Neutrophil (primary cell): Measurements from ENCODE around the gene GDA.
"Not testable (repeated sequence)": the region's sequence is repeated elsewhere in the genome, so short reads cannot be mapped to it uniquely, and the experiment has no call there.

Experiments
- H3K27ac ChIP-seq: fragments of 200-600 bp; sonication (generic); 2 replicates; pipeline ENCODE4 v1.5.1; 2016; ENCODE audit warnings: mild to moderate bottlenecking, moderate library complexity
- H3K27me3 ChIP-seq: fragments of 200-600 bp; sonication (generic); 2 replicates; pipeline ENCODE4 v1.6.0; 2016; ENCODE audit warnings: mild to moderate bottlenecking
- H3K36me3 ChIP-seq: fragments of 200-600 bp; sonication (generic); 2 replicates; pipeline ENCODE4 v1.5.1; 2017
- H3K4me1 ChIP-seq, 2 experiments: fragments of 200-600 bp in 1 of 2; sonication (generic) in 1 of 2; 1 replicate in 1 of 2; 2 replicates in 1 of 2; pipeline versions ENCODE4 v1.5.1 to v1.6.1; 2013 to 2016; ENCODE audit warnings: low read depth in 1 of 2, low read length in 1 of 2, mild to moderate bottlenecking in 1 of 2, moderate library complexity in 1 of 2; ENCODE audit not compliant: control insufficient read depth in 1 of 2, insufficient read depth in 1 of 2
- H3K4me3 ChIP-seq, 2 experiments: fragments of 200-600 bp in 1 of 2; sonication (generic) in 1 of 2; 1 replicate in 1 of 2; 2 replicates in 1 of 2; pipeline ENCODE4 v1.5.1; 2013 to 2016; ENCODE audit warnings: low read depth in 1 of 2, low read length in 1 of 2, mild to moderate bottlenecking in 1 of 2, moderate library complexity in 1 of 2
- H3K9me3 ChIP-seq: fragments of 200-600 bp; sonication (generic); 2 replicates; pipeline ENCODE4 v1.5.1; 2016
- CTCF ChIP-seq: fragments of 200-600 bp; sonication (generic); IDR thresholded peaks from 2 replicates; pipeline ENCODE4 v1.5.1; 2016; ENCODE audit warnings: antibody characterized with exemption

The GDA gene

GRCh38 chr9:72280913-72281500 is 131.8 kb downstream of the GDA start:
- H3K27ac ChIP-seq = no peak overlapping the region
- no peaks in the 10 kb centered on the region for H3K4me1 ChIP-seq
- H3K4me3 ChIP-seq = no peak overlapping the region
- no peaks in the 10 kb centered on the region for H3K9me3 ChIP-seq
- no peaks in the 10 kb centered on the region for H3K27me3 ChIP-seq
- H3K36me3 ChIP-seq = no peaks in the 10 kb centered on the region
- TF ChIP-seq CTCF = peak; percentile 86

GRCh38 chr9:72289401-72289800 is 140.2 kb downstream of the GDA start:
- no peak overlapping the region for H3K27ac ChIP-seq
- no peaks in the 10 kb centered on the region for H3K9me3 ChIP-seq
- no peaks in the 10 kb centered on the region for H3K36me3 ChIP-seq
- no peaks in the 10 kb centered on the region for H3K27me3 ChIP-seq
- no peak overlapping the region for H3K4me3 ChIP-seq
- peaks cover 22 to 28% of the 10 kb centered on the region in 2 experiments for H3K4me1 ChIP-seq
- no peak for TF ChIP-seq CTCF

GRCh38 chr9:72290311-72290710 is 141.1 kb downstream of the GDA start:
- Histone ChIP-seq H3K9me3 (no peaks in the 10 kb centered on the region), H3K36me3 (no peaks in the 10 kb centered on the region), H3K4me3 (no peak overlapping the region), H3K4me1 (peaks cover 31 to 37% of the 10 kb centered on the region in 2 experiments), H3K27ac (no peak overlapping the region), H3K27me3 (no peaks in the 10 kb centered on the region)
- TF ChIP-seq CTCF = no peak

GRCh38 chr9:72291576-72291975 is 142.3 kb downstream of the GDA start:
- H3K4me1 ChIP-seq = peaks cover 32 to 38% of the 10 kb centered on the region in 2 experiments
- H3K4me3 ChIP-seq, H3K36me3 ChIP-seq, H3K27me3 ChIP-seq, H3K9me3 ChIP-seq, H3K27ac ChIP-seq: not testable (repeated sequence)

GRCh38 chr9:72292256-72292682 is 143.0 kb downstream of the GDA start:
- Histone ChIP-seq H3K27ac (peak overlapping the region; percentile 71), H3K4me3 (peak overlapping the region in 1 of 2 experiments; percentile 2)
- peak; percentile 56 for TF ChIP-seq CTCF

GRCh38 chr9:72292874-72293607 is 143.8 kb downstream of the GDA start:
- Histone ChIP-seq H3K36me3 (no peaks in the 10 kb centered on the region), H3K27ac (peak overlapping the region; percentile 71)
- TF ChIP-seq CTCF = no peak

More at GRCh38 chr9:72292256-72292682, 143.0 kb downstream of the GDA start:
- Histone ChIP-seq H3K9me3 (no peaks in the 10 kb centered on the region), H3K4me1 (peaks cover 32 to 38% of the 10 kb centered on the region in 2 experiments), H3K36me3 (no peaks in the 10 kb centered on the region), H3K27me3 (no peaks in the 10 kb centered on the region)

More at GRCh38 chr9:72292874-72293607, 143.8 kb downstream of the GDA start:
- peak overlapping the region in 1 of 2 experiments; percentile 2 for H3K4me3 ChIP-seq
- no peaks in the 10 kb centered on the region for H3K9me3 ChIP-seq
- H3K4me1 ChIP-seq = peaks cover 32 to 38% of the 10 kb centered on the region in 2 experiments
- no peaks in the 10 kb centered on the region for H3K27me3 ChIP-seq
